K562 (cell line): Measurements from ENCODE around the gene HCRT. TPM values are rescaled to one million over a fixed set of nuclear protein-coding genes. Genes with fewer than 3 reads are reported as not detected.
"Not testable (repeated sequence)": the region's sequence is repeated elsewhere in the genome, so short reads cannot be mapped to it uniquely, and the experiment has no call there.

Experiments used
- ATAC-seq: fragments of 200-7000 bp; cut with Tn5 transposase; 3 replicates; pipeline ENCODE4 v1.9.1; 2020; ENCODE audit warnings: moderate library complexity
- BruUV-seq: library from RNA; stranded (reverse); fragments of 400-500 nt; replicated peaks from 2 replicates; lab custom pipeline; 2021; lab: Mats Ljungman, UMichigan
- CTCF ChIA-PET: fragments of 300-600 bp; formaldehyde crosslinking; extraction: SDS; loops from one replicate; lab custom pipeline; 2021; ENCODE audit warnings: low intra/inter-chr PET ratio; lab: Yijun Ruan, JAX
- POLR2A ChIA-PET: fragments of 300-600, 350-650 bp; sonication (Branson Sonifier 250); formaldehyde crosslinking; extraction: SDS; loops from one replicate; lab custom pipeline; 2021; ENCODE audit warnings: antibody characterized with exemption, inconsistent platforms; lab: Yijun Ruan, JAX
- DNase-seq, 4 experiments: peaks; one replicate each; pipeline versions ENCODE4 v3.0.0 to v3.0.0-alpha.2; 2011 to 2018; ENCODE audit warnings: low spot score in 3 of 4, mixed read lengths in 3 of 4; ENCODE audit errors: extremely low read depth in 1 of 4
- FAIRE-seq: peaks from 2 replicates; lab custom pipeline; 2011; peaks lifted over from hg19 to GRCh38; lab: Jason Lieb, UNC
- H2AFZ ChIP-seq: 2 replicates; pipeline ENCODE4 v1.6.0; 2011; ENCODE audit warnings: low read depth, low read length, control low read depth, inconsistent platforms
- H3K27ac ChIP-seq: fragments of 200-600 bp; 3 replicates; pipeline ENCODE4 v1.8.0; 2011; ENCODE audit warnings: low read depth, mild to moderate bottlenecking, control low read depth, inconsistent platforms, low read length, moderate library complexity, mixed read lengths; ENCODE audit errors: extremely low read depth
- H3K27me3 ChIP-seq, 2 experiments: fragments of 300-600 bp in 1 of 2; 2 replicates in 1 of 2; 3 replicates in 1 of 2; pipeline versions ENCODE4 v1.6.0 to v1.8.0; 2011; ENCODE audit warnings: inconsistent platforms in 2 of 2, low read length in 2 of 2, mild to moderate bottlenecking in 1 of 2, mixed read lengths in 1 of 2, moderate library complexity in 1 of 2; ENCODE audit not compliant: control insufficient read depth in 2 of 2, insufficient read depth in 2 of 2
- H3K36me3 ChIP-seq: fragments of 300-600 bp; 3 replicates; pipeline ENCODE4 v1.8.0; 2011; ENCODE audit warnings: mild to moderate bottlenecking, low read length, inconsistent platforms; ENCODE audit not compliant: control insufficient read depth, insufficient read depth
- H3K4me1 ChIP-seq, 2 experiments: fragments of 200-600 bp in 1 of 2; replicated peaks in 1 of 2; 2 replicates in 1 of 2; 3 replicates in 1 of 2; pipeline versions ENCODE4 v1.5.1 to v1.8.0; 2011; ENCODE audit warnings: inconsistent platforms in 2 of 2, low read length in 2 of 2, mild to moderate bottlenecking in 1 of 2, mixed read lengths in 1 of 2, moderate library complexity in 1 of 2; ENCODE audit not compliant: control insufficient read depth in 2 of 2, insufficient read depth in 2 of 2
- H3K4me2 ChIP-seq: 2 replicates; pipeline ENCODE4 v1.6.1; 2011; ENCODE audit warnings: low read length, control low read depth, inconsistent platforms, mixed read lengths; ENCODE audit not compliant: insufficient read depth
- H3K4me3 ChIP-seq: fragments of 200-600 bp; sonication (generic), shearing (Covaris generic); 2 replicates; pipeline ENCODE4 v1.5.1; 2016; ENCODE audit warnings: control low read depth, inconsistent platforms
- H3K79me2 ChIP-seq: fragments of 200-600 bp; 3 replicates; pipeline ENCODE4 v1.8.0; 2011; ENCODE audit warnings: low read length, inconsistent platforms; ENCODE audit not compliant: control insufficient read depth, insufficient read depth
- H3K9ac ChIP-seq, 2 experiments: 2 replicates each; pipeline versions ENCODE4 v1.6.0 to v1.6.1; 2011; ENCODE audit warnings: low read depth in 2 of 2, low read length in 2 of 2, control low read depth in 1 of 2, inconsistent platforms in 1 of 2, mild to moderate bottlenecking in 1 of 2, mixed read lengths in 1 of 2; ENCODE audit not compliant: insufficient read depth in 1 of 2
- H3K9me1 ChIP-seq: one replicate; pipeline ENCODE4 v1.6.0; 2011; ENCODE audit warnings: inconsistent platforms, mild to moderate bottlenecking, low read length, moderate library complexity; ENCODE audit not compliant: control insufficient read depth, insufficient read depth
- H3K9me3 ChIP-seq: replicated peaks from 2 replicates; pipeline ENCODE4 v1.5.1; 2011; ENCODE audit warnings: low read depth, low read length, inconsistent platforms; ENCODE audit not compliant: control insufficient read depth, insufficient read depth
- H4K20me1 ChIP-seq: replicated peaks from 2 replicates; pipeline ENCODE4 v1.6.1; 2011; ENCODE audit warnings: low read length, inconsistent platforms, mixed read lengths; ENCODE audit not compliant: control insufficient read depth, insufficient read depth
- ATF3 ChIP-seq, 2 experiments: fragments of 450-650 bp in 1 of 2; sonication (generic) in 1 of 2; formaldehyde crosslinking in 1 of 2; IDR thresholded peaks in 1 of 2; conservative IDR thresholded peaks in 1 of 2; 2 replicates each; pipeline versions ENCODE4 v1.6.1 to v1.8.1; 2016 to 2023; ENCODE audit warnings: mild to moderate bottlenecking in 2 of 2, moderate library complexity in 2 of 2, inconsistent platforms in 1 of 2, missing genetic modification reagents in 1 of 2
- ATF4 ChIP-seq: fragments of 450-650 bp; formaldehyde crosslinking; IDR thresholded peaks from 2 replicates; pipeline ENCODE4 v1.4.0; 2022; ENCODE audit warnings: mild to moderate bottlenecking, moderate library complexity
- ATF7 ChIP-seq: fragments of 450-650 bp; IDR thresholded peaks from 2 replicates; pipeline ENCODE4 v1.7.1; 2014; ENCODE audit warnings: mild to moderate bottlenecking, moderate library complexity
- ETV1 ChIP-seq: fragments of 450-650 bp; conservative IDR thresholded peaks from 2 replicates; pipeline ENCODE4 v1.6.1; 2016; ENCODE audit warnings: missing genetic modification characterization, control low read depth, low read depth, missing compliant biosample characterization
- GABPA ChIP-seq: fragments of 200-800 bp; sonication (Bioruptor generic); conservative IDR thresholded peaks from 2 replicates; pipeline ENCODE4 v1.6.1; 2016; ENCODE audit warnings: low read depth, missing genetic modification characterization, missing compliant biosample characterization
- JUND ChIP-seq, 2 experiments: IDR thresholded peaks; 2 replicates in 1 of 2; 3 replicates in 1 of 2; pipeline ENCODE4 v1.6.1; 2011; ENCODE audit warnings: borderline replicate concordance in 2 of 2, low read depth in 2 of 2, low read length in 2 of 2, improper control_type of control experiment in 1 of 2, missing biosample characterization in 1 of 2, missing genetic modification characterization in 1 of 2, missing genetic modification reagents in 1 of 2
- MEIS2 ChIP-seq: fragments of 450-650 bp; IDR thresholded peaks from 2 replicates; pipeline ENCODE4 v1.6.1; 2014; ENCODE audit warnings: mild to moderate bottlenecking; ENCODE audit not compliant: partially characterized antibody
- POLR2H ChIP-seq: IDR thresholded peaks from 2 replicates; pipeline ENCODE4 v1.6.1; 2016; ENCODE audit warnings: missing genetic modification characterization, low read depth, mild to moderate bottlenecking, control low read depth, missing compliant biosample characterization, moderate library complexity
- SMARCA4 ChIP-seq: fragments of 450-650 bp; IDR thresholded peaks from 2 replicates; pipeline ENCODE4 v1.6.1; 2016
- ZBTB26 ChIP-seq: fragments of 450-650 bp; formaldehyde crosslinking; IDR thresholded peaks from 2 replicates; pipeline ENCODE4 v1.4.0; 2022; ENCODE audit warnings: missing genetic modification characterization
- ZNF134 ChIP-seq: fragments of 250-450 bp; sonication (Bioruptor Pico); conservative IDR thresholded peaks from 2 replicates; pipeline ENCODE4 v1.4.0; 2020
- ZNF175 ChIP-seq: fragments of 200-800 bp; sonication (Bioruptor generic); IDR thresholded peaks from 2 replicates; pipeline ENCODE4 v1.6.1; 2016; ENCODE audit warnings: low read depth, mild to moderate bottlenecking, missing genetic modification characterization, missing compliant biosample characterization
- ZNF311 ChIP-seq: fragments of 250-450 bp; sonication (Bioruptor Pico); IDR thresholded peaks from 2 replicates; pipeline ENCODE4 v1.4.0; 2020; ENCODE audit warnings: mild to moderate bottlenecking, moderate library complexity
- ZNF395 ChIP-seq: fragments of 200-800 bp; sonication (Bioruptor generic); IDR thresholded peaks from 2 replicates; pipeline ENCODE4 v1.6.1; 2017; ENCODE audit warnings: missing genetic modification characterization, missing compliant biosample characterization
- WGBS: fragments of 100-300 bp; shearing (Covaris generic); methylation state at CpG from one replicate; pipeline ENCODE4 v1.1.6; 2016; ENCODE audit warnings: low coverage, mixed read lengths; ENCODE audit not compliant: insufficient coverage; ENCODE audit errors: missing lambda C conversion rate; 5-methylcytosine and 5-hydroxymethylcytosine counted together
- in situ Hi-C: fragments of 300-500 bp; cut with MboI; formaldehyde crosslinking; loops from 4 replicates; pipeline ENCODE4 v1.15.0; 2018; ENCODE audit warnings: inconsistent platforms, mixed read lengths
- intact Hi-C: fragments of 100-400 bp; cut with micrococcal nuclease; formaldehyde crosslinking; loops from 2 replicates; pipeline ENCODE4 v1.14.2; 2022
- polyA plus RNA-seq, 8 experiments: library from polyadenylated mRNA; depleted of rRNA in 4 of 8; stranded (reverse) in 5 of 8; unstranded in 3 of 8; fragments of >200 nt; fragmentation: Nextera tagmentation in 2 of 8; fragmentation: Illumina TruSeq in 1 of 8; extraction: Ambion mirVana in 2 of 8; extraction: Trizol in 1 of 8; gene quantifications; 2 replicates each; pipeline versions ENCODE4 v1.2.1 to v1.2.3, GENCODE V29; 2011 to 2014; ENCODE audit warnings: inconsistent platforms in 1 of 8, missing spikeins in 1 of 8
- total RNA-seq, 7 experiments: library from RNA; depleted of rRNA in 6 of 7; stranded (reverse); fragments of >200 nt in 6 of 7; fragmentation: Illumina TruSeq in 2 of 7; extraction: Trizol in 2 of 7; gene quantifications; 2 replicates each; pipeline versions ENCODE4 v1.2.1 to v1.2.3, GENCODE V29; 2011 to 2021; ENCODE audit warnings: low replicate concordance in 1 of 7

The HCRT gene
- total and polyA plus RNA-seq, 9 of the 15 experiments (the other 6 are each of a cell fraction or from before 2014, with no cell fraction given) = not detected

- H2AFZ ChIP-seq; H3K27ac ChIP-seq; H3K9me1 ChIP-seq; H3K4me1 ChIP-seq; H3K27me3 ChIP-seq; H4K20me1 ChIP-seq; POLR2A ChIA-PET; H3K9me3 ChIP-seq; H3K4me3 ChIP-seq; BruUV-seq; H3K79me2 ChIP-seq; CTCF ChIA-PET; DNase-seq; FAIRE-seq; intact Hi-C loops; in situ Hi-C loops; H3K9ac ChIP-seq; H3K4me2 ChIP-seq; TF ChIP-seq ATF3 (CRISPR knock-in tag; conservative IDR thresholded peaks at IDR 0.05); JUND (tag; IDR thresholded peaks at IDR 0.05; ENCODE audit: borderline replicate concordance, low read depth, low read length): not testable (repeated sequence)
- ATAC-seq = peak; percentile 57
- H3K36me3 ChIP-seq = peaks cover 96% of the 10 kb centered on the region
- 55% methylated on average over 8 of the region's 8 CpGs for WGBS
- peak; percentile 90 for TF ChIP-seq ATF3 (IDR thresholded peaks at IDR 0.05)
- TF ChIP-seq ZNF175 (CRISPR knock-in tag) = peak; percentile 47; the same call in 1 of the 2 replicates
- peak; percentile 64 for TF ChIP-seq MEIS2
- peak; percentile 47; the same call in 1 of the 2 replicates for TF ChIP-seq ATF7
- peak; percentile 25; the same call in 1 of the 2 replicates for TF ChIP-seq ZNF395 (CRISPR knock-in tag)
- TF ChIP-seq GABPA (tag) = peak; percentile 64
- peak; percentile 72 for TF ChIP-seq ETV1 (tag)
- TF ChIP-seq POLR2H = peak; percentile 92
- peak; percentile 86 for TF ChIP-seq ATF4 (CRISPR knock-in tag)
- TF ChIP-seq ZNF134 = 0 out of 2 replicates have a peak, but pooled peaks have one; percentile 19
- peak; percentile 10; the same call in 1 of the 2 replicates for TF ChIP-seq SMARCA4
- TF ChIP-seq ZNF311 = peak; percentile 78
- 0 out of 2 replicates have a peak, but pooled peaks have one; percentile 40 for TF ChIP-seq JUND (IDR thresholded peaks at IDR 0.05; ENCODE audit: borderline replicate concordance, low read depth, low read length)
- TF ChIP-seq ZBTB26 (CRISPR knock-in tag) = 0 out of 2 replicates have a peak, but pooled peaks have one; percentile 4
These were observed 20.9 kb upstream of the HCRT start for GRCh38 chr17:42206153-42206612.
